Daoy (cell line): ENCODE results near the gene POLR2J3. TPM values are rescaled to one million over a fixed set of nuclear protein-coding genes. Genes with fewer than 3 reads are reported as not detected.
"Not testable (repeated sequence)": the region's sequence is repeated elsewhere in the genome, so short reads cannot be mapped to it uniquely, and the experiment has no call there.

Source experiments
- DNase-seq: peaks from one replicate; pipeline ENCODE4 v3.0.0-alpha.2; 2015; ENCODE audit warnings: low read depth
- total RNA-seq: library from RNA; depleted of rRNA; stranded (reverse); fragments of >200 nt; shearing (Covaris generic); gene quantifications from 2 replicates; pipeline ENCODE4 v1.2.3, GENCODE V29; 2014

POLR2J3 gene
- total RNA-seq, 1 experiment from 2014 or later, result 13.9 TPM

- not testable (repeated sequence) for DNase-seq
These were observed 11.1 kb upstream of the POLR2J3 start for GRCh38 chr7:102583495-102583894.

DNA sequence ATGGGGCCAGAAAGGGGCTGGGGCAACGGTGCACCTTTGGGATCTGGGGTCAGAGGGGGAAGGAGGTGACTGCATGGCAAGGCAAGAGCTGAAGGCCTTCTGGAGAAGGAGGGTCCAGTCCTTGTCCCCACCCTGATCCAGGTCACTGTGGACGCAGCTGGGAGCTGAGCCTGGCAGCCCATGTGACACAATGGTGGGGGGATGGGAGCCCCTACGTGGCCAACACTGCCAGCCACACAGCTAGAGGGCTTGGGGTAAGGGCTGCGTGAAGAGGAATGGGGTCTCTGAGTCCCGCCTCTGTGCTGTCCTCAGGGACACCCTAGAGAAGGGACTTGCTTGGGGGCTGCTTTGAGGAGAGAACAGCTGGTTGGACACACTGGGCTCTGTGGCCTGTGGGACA lies 9.3 kb upstream of the POLR2J3 start:
- not testable (repeated sequence) for DNase-seq

DNA sequence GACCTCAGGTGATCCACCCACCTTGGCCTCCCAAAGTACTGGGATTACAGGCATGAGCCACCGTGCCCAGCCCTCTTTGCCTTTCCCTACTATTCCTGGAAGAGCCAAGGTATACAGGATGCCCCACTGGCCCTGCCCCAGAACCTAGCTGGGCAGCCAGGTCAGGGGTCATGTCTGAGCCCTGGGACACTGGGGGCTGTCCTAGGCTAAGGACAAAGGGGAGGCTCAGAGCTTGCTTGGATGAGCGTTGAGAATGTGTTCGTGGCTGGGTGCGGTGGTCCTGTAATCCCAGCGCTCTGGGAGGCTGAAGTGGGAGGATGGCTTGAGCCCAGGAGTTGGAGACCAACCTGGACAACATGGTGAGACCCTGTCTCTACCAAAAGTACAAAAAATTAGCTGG lies 6.1 kb upstream of the POLR2J3 start:
- not testable (repeated sequence) for DNase-seq

DNA sequence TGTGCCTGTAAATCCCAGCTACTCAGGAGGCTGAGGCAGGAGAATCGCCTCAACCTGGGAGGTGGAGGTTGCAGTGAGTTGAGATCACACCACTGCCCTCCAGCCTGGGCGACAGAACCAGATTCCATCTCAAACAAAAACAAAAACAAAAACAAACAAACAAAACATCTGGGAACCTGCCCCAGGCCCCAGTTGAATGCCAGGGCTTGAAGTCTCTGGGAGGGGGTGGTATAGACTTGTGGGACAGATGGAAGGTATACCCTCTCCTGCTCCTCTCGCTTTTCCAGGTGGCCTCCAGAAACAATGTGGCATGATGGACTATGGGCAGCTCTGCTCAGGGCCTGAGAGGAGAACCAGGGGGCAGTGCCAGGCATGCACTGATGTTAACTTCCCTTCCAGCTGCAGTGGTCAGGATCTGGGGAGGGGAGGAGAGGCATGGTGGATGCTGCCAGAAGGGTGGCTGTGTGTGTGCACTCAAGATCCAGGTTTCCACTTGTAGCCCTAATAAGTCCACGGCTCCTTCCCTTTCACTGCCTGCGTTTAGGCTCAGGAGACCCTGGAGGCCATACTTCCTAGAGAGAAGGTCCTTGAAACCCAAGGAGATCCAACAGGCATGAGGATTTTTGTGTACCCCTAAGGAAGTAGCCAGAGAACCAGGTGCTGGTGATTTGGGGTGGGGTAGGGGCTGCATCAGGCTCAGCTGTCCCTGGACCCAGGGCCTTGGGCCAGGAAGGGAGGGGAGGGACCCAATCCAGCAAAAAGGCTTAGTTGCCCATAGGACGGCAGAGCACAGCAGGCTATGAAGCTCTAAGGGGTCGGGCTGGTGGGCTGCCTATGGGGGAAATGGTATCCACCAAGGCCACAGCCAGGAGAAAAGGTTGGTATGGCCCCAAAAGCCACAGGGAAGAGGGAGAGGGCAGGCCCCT lies 5.2 kb upstream of the POLR2J3 start:
- DNase-seq, result not testable (repeated sequence)

DNA sequence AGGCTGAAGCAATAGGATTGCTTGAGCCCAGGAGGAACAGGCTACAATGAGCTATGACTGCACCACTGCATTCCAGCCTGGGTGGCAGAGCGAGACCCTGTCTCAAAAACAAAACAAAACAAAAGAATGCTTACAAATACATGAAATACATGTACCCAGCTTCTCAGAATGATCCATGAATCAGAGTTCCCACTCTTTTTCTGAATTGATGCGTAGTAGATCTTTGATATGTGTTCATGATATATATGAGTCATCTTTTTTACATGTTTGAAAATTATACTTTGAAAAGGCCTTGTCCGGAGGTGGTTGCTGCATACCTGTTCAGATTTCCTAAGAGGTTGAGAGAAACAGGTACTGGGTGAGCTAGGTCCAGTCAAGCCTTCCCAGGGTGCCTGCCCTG lies 4.0 kb upstream of the POLR2J3 start:
- DNase-seq, result not testable (repeated sequence)

DNA sequence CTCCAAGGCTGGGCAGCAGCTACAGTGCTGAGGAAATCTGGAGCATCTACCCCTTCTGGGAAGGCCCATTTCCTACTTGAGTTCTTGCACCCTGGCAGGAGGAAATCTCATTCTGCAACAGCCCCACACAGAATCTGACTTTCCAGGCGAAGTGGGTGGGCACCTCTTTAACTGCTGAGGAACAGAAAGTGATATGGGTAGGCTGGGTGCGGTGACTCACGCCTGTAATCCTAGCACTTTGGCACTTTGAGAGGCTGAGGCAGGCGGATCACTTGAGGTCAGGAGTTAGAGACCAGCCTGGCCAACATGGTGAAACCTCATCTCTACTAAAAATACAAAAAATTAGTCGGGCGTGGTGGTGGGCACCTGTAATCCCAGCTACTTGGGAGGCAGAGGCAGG lies 2.2 kb upstream of the POLR2J3 start:
- DNase-seq, result not testable (repeated sequence)

- peak; percentile 0 for DNase-seq
These were observed 3.8 kb downstream of the POLR2J3 start for GRCh38 chr7:102568620-102569019.

DNA sequence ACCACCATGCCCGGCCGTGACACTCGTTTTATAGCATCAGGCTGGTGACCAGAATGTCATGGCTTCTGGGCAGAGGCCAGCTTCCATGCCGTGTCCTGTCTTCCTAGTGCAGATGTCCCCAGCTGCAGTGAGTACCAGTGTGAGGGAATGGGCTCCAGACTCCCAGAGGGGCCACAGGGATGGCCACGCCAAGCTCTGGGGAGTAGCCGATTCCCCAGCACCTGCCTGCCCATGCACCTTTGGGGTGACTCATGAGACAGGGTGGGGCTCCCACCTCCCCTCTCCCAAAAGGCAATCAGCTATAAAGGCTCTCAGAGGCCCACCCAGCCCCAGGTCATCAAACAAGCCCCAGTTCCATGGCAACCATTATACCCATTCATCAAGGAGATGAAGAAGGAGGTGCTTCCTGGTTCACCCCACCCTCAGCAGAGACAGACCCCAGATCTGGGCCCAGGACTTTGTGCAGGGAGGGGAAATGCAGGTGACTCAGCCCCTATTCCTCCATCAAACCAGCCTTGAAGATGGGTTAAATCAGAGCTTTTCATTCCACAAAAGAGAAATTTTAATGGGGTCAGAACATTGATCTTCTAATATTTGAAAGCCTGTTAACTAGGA lies 21.5 kb downstream of the POLR2J3 start, which contains the start of gene SPDYE2:
TSS of gene SPDYE2 (plus strand) at position 419 of the 615 bp plus-strand sequence. CDS start 2,030 bp downstream, outside the sequence.
- not testable (repeated sequence) for DNase-seq

- DNase-seq, result not testable (repeated sequence)
These were observed 26.0 kb downstream of the POLR2J3 start for GRCh38 chr7:102546353-102546752.

- not testable (repeated sequence) for DNase-seq
These were observed 27.1 kb downstream of the POLR2J3 start for GRCh38 chr7:102545288-102545687.

- not testable (repeated sequence) for DNase-seq
These were observed 28.0 kb downstream of the POLR2J3 start for GRCh38 chr7:102544372-102544771.

DNA sequence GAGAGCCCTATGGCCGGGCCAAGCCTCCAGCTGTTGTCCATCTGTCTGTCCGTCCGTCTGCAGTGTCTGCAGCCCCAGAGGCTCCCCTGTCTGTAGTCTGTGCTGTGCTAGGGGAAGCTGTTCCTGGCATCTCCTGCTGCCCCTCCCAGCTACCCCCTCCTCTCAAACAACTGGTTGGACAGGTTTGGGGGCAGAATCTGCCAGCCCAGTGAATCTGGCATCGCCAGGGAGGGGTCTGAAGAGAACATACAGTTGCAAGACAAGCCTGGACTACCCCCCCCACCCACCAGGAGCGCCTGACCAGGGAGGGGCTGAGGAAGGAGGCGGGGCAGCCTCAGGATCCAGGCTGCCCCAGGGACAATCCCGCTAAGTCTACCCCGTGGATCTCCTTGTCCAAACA lies 28.8 kb downstream of the POLR2J3 start, which contains the start of gene UPK3BL2:
TSS of gene UPK3BL2 (minus strand) at position 101 of the 400 bp plus-strand sequence. CDS start at position 41, 60 bp downstream.
- not testable (repeated sequence) for DNase-seq

GRCh38 chr7:102542771-102543170 lies 29.6 kb downstream of the POLR2J3 start:
- DNase-seq, result not testable (repeated sequence)

- not testable (repeated sequence) for DNase-seq
These were observed 30.3 kb downstream of the POLR2J3 start for GRCh38 chr7:102542083-102542482.

GRCh38 chr7:102540604-102541003 lies 31.8 kb downstream of the POLR2J3 start:
- DNase-seq, result not testable (repeated sequence)

GRCh38 chr7:102535062-102535615 lies 37.2 kb downstream of the POLR2J3 start:
- DNase-seq, result not testable (repeated sequence)

DNA sequence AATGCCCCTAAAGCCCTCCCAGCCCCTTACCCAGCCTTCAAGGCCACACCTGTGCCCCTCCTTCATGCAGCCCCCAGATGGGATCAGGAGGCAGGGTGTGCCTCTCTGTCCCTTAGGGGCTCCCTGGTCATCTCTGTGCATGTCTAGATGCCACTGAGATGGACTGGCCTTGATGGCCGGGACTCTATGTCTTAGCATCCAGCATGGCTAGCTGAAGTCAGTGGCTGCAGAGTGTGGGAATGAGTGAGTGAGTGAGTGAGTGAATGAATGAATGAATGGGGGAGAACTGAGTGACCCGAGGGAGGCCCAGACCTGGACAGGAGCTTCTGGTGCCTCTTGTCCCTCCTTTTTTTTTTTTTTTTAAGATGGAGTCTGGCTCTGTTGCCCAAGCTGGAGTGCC lies 40.3 kb downstream of the POLR2J3 start:
- DNase-seq, result not testable (repeated sequence)

- DNase-seq, result not testable (repeated sequence)
These were observed 40.8 kb downstream of the POLR2J3 start for GRCh38 chr7:102531583-102531982.

DNA sequence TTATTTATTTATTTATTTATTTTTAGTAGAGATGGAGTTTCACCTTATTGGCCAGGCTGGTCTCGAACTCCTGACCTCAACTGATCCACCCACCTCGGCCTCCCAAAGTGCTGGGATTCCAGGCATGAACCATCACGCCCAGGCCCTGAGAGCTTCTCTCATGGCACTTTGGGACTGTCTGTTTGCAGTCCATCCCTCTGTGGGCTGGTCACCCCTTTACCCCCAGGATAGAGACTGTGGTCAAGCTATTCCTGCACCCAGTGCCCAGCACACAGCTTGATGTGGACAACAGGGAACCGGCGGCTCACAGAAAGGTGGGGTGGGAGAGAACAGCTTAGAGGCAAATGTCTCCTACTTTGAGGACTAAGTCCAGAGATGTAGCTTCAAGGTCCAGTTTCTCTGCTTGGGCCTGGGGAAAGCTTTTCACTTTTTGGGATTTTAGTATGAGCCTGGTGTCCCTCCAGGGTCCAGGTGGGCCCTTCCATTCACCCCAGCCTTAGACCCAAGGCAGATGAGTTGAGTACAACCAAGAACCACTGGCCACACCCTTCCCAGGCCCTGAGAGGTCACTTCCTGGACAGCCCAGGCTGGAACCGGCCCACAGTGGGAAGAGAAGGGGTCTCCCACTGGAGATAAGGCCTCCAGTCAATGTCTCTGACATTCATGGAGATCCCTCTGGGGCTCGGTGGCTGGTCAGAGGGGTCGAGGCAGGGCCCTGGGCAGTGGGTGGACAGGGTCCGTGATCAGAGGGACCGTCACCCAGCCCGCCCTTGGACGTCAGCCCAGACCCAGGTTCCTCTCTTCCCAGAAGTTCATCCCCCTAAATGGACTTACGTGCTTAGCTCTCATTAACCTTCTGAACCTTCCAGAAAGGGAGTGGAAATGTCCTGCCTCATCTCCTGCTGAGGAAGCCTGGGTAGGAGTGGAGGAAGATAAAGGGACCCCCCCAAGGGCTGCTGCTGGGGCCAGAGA lies 44.3 kb downstream of the POLR2J3 start:
- not testable (repeated sequence) for DNase-seq

GRCh38 chr7:102527182-102527581 lies 45.2 kb downstream of the POLR2J3 start:
- not testable (repeated sequence) for DNase-seq

GRCh38 chr7:102524803-102525202 lies 47.6 kb downstream of the POLR2J3 start:
- DNase-seq, result not testable (repeated sequence)
